Measurements from ENCODE around the gene IP6K1.
"Not testable (repeated sequence)": the region's sequence is repeated elsewhere in the genome, so short reads cannot be mapped to it uniquely, and the experiment has no call there.

IP6K1 gene

GRCh38 chr3:49699281-49699979 is 86.9 kb downstream of the IP6K1 start (continued):
- TF ChIP-seq REST (tag by site-specific recombination; IDR thresholded peaks at IDR 0.05) (no peak), ZNF558 (tag by site-specific recombination; IDR thresholded peaks at IDR 0.05) (no peak), ZNF155 (tag by site-specific recombination; IDR thresholded peaks at IDR 0.05) (no peak)

DNA sequence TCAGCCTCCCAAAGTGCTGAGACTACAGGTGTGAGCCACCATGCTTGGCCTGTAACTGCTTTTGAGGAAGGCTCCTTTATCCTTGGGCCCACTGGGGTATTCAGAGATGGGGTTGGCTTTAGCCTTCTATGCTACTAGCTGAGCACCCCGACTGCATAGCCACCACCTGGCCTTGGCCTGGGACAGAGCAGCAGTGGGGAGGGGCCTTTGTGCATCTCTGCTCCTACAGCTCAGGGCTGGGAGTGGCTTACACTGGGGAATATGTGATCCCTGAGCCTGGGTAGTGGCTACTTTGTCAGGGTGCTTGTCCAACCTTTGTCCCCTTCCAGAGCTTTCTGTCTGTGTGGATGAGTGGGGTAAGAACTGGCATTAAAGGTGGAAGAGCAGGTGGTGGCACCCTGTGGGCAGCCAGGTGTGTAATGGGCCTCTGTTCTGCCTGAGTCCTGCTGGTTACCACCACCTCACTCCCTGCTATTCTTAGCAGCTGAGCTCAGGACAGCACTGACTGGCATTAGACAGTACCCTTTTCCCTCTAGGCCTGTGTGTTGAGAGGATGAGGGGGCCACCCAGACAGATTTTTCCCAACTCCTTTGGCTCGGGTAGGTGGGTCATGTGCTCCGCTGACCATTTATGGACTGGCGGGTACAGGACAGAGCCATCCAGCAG is 90.9 kb downstream of the IP6K1 start:
- peaks cover 0 to 37% of the 10 kb centered on the region in 2 experiments; a peak in 1 of 3 replicates for H3K36me3 ChIP-seq (ENCODE audit: control insufficient read depth in 2 of 2, insufficient read depth in 1 of 2, low read length in 2 of 2)
- H3K27ac ChIP-seq (ENCODE audit: extremely low read depth, low read depth, low read length); H3K9me3 ChIP-seq (ENCODE audit: control insufficient read depth, insufficient read depth, low read depth, low read length); POLR2A ChIA-PET; H3K4me3 ChIP-seq (ENCODE audit: low read depth, low read length); H3K4me1 ChIP-seq (ENCODE audit: control insufficient read depth, insufficient read depth, low read length): not testable (repeated sequence)
- CTCF ChIA-PET, result interaction anchor here (0.6 kb wide), 1 partner anchor 11 kb away, joined by 3 read pairs; no protein-coding TSS in a partner anchor

- H3K4me1 ChIP-seq (ENCODE audit: control insufficient read depth, insufficient read depth, low read length); CTCF ChIA-PET; H3K27ac ChIP-seq (ENCODE audit: extremely low read depth, low read depth, low read length); H3K9me3 ChIP-seq (ENCODE audit: control insufficient read depth, insufficient read depth, low read depth, low read length); H3K4me3 ChIP-seq (ENCODE audit: low read depth, low read length); POLR2A ChIA-PET: not testable (repeated sequence)
- H3K36me3 ChIP-seq (ENCODE audit: control insufficient read depth in 2 of 2, insufficient read depth in 1 of 2, low read length in 2 of 2), result peaks cover 0 to 27% of the 10 kb centered on the region in 2 experiments; a peak in 1 of 3 replicates
Observed at GRCh38 chr3:49694409-49695070, 91.8 kb downstream of the IP6K1 start.

DNA sequence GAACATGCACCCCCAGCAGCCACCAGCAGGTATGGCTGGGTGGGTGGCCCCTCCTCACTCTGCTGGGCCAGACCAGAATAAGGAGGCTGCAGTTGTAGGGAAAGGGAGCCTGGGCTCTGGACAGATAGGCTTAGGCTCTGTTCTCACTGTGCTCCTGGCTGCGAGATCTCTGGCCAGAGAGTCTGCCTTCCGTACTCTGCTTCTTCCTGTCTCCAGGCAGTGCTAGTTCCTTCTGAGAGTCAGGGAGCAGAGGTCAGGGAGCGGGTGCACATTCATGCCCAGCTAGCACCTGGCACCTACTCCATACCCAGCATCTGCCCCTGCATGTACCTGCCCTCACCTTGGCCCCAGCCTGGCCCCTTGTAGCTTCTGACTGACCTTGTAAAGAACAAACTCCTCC is 94.9 kb downstream of the IP6K1 start:
- CTCF ChIA-PET; POLR2A ChIA-PET; H3K9me3 ChIP-seq (ENCODE audit: control insufficient read depth, insufficient read depth, low read depth, low read length); H3K4me3 ChIP-seq (ENCODE audit: low read depth, low read length); H3K4me1 ChIP-seq (ENCODE audit: control insufficient read depth, insufficient read depth, low read length); H3K36me3 ChIP-seq (ENCODE audit: control insufficient read depth in 2 of 2, insufficient read depth in 1 of 2, low read length in 2 of 2); H3K27ac ChIP-seq (ENCODE audit: extremely low read depth, low read depth, low read length): not testable (repeated sequence)

DNA sequence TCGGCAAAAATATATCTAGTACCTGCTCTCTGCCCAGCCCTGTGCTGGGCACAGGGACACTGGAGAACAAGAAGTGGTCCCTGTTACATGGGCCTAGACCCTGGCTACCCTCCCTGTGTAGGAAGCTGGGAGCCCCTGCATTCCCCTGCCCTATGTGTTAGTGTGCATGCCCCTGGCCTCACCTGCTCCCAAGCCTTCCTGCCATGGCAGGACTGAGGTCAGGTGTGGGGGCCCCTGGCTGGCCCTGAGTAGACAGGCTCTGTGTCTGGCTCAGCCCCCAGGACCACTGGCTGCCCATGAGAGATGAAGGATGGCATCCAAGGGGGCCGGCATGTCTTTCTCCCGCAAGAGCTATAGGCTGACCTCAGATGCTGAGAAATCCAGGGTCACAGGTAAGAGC is 95.5 kb downstream of the IP6K1 start:
- CTCF ChIA-PET; H3K4me1 ChIP-seq (ENCODE audit: control insufficient read depth, insufficient read depth, low read length); H3K4me3 ChIP-seq (ENCODE audit: low read depth, low read length); H3K36me3 ChIP-seq (ENCODE audit: control insufficient read depth in 2 of 2, insufficient read depth in 1 of 2, low read length in 2 of 2); POLR2A ChIA-PET; H3K27ac ChIP-seq (ENCODE audit: extremely low read depth, low read depth, low read length); H3K9me3 ChIP-seq (ENCODE audit: control insufficient read depth, insufficient read depth, low read depth, low read length): not testable (repeated sequence)

DNA sequence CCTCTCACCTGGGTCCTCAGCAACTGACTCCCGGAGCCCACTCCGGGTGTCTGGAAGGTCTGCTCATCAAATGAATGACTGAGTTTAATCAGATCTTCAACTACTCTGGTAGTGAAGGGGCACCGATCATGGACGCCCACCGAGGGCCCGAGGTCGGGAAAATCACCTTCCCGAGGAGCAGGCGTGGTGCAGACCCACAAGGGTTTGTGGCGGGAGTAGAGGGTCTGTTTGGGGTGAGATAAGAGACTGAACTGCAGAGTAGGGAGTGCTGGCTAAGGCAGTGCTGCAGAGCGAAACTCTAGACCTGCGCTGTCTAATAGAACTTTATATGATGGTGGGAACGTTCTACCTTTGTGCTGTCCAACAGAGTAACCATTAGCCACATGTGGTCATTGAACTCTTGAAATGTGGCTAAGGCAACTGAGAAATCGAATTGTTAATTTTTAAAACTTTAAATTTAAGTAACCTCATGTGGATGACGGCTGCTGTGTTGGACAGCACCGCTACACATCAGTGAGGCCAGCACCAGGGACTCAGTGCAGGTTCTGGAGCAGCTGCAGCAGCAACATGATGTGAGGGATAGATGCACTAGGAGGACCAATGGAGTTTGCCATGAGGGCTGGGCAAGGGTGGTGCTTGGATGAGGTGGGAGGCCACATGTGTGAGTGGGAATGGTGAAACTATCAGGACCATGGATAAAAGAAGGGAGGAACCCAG is 96.3 kb downstream of the IP6K1 start:
- TF ChIP-seq ZNF335 (tag by site-specific recombination; conservative IDR thresholded peaks at IDR 0.05) (peak; percentile 6; the same call in 1 of the 2 replicates), REST (tag by site-specific recombination; IDR thresholded peaks at IDR 0.05) (peak; percentile 85), ZNF16 (tag by site-specific recombination; IDR thresholded peaks at IDR 0.05; ENCODE audit: low read depth) (0 out of 2 replicates have a peak, but pooled peaks have one; percentile 29), ZNF600 (tag by site-specific recombination; IDR thresholded peaks at IDR 0.05) (peak; percentile 71)
- H3K27ac ChIP-seq (ENCODE audit: extremely low read depth, low read depth, low read length), result peak overlapping the region; percentile 71; the same call in 1 of the 2 replicates
- CTCF ChIA-PET; H3K4me1 ChIP-seq (ENCODE audit: control insufficient read depth, insufficient read depth, low read length); H3K36me3 ChIP-seq (ENCODE audit: control insufficient read depth in 2 of 2, insufficient read depth in 1 of 2, low read length in 2 of 2); H3K9me3 ChIP-seq (ENCODE audit: control insufficient read depth, insufficient read depth, low read depth, low read length): not testable (repeated sequence)
- peak overlapping the region; percentile 65 for H3K4me3 ChIP-seq (ENCODE audit: low read depth, low read length)
- POLR2A ChIA-PET, result interaction anchor here (1.4 kb wide), 1 partner anchor 10 kb away, joined by 4 read pairs; no protein-coding TSS in a partner anchor
